HL-60 (cell line): Measurements from ENCODE around the gene RPL19.

Experiments
- CTCF ChIP-seq: IDR thresholded peaks from one replicate; pipeline ENCODE4 v1.5.1; 2011; ENCODE audit warnings: low read length, control low read depth, inconsistent platforms; ENCODE audit not compliant: insufficient read depth
- GABPA ChIP-seq: IDR thresholded peaks from 2 replicates; pipeline ENCODE4 v1.6.1; 2012; ENCODE audit warnings: low read depth
- POLR2AphosphoS5 ChIP-seq: IDR thresholded peaks from 2 replicates; pipeline ENCODE4 v1.6.1; 2012; ENCODE audit warnings: low read depth

GRCh38 chr17:39223907-39224777, 24.1 kb downstream of the RPL19 start:
- TF ChIP-seq CTCF (no peak), GABPA (no peak), POLR2AphosphoS5 (no peak)
